Skeletal muscle cell (primary cell): ENCODE results near the gene DIDO1.
A peak's percentile ranks its signal among the peaks of the same experiment; 100 is the strongest.

Source experiments
- DNase-seq: peaks from one replicate; pipeline ENCODE4 v3.0.0-alpha.2; 2010; ENCODE audit warnings: low read depth
- H3K4me3 ChIP-seq: 2 replicates; pipeline ENCODE4 v1.5.1; 2011; ENCODE audit warnings: low read depth, mild to moderate bottlenecking, control low read depth, low read length, moderate library complexity

The DIDO1 gene

DNA sequence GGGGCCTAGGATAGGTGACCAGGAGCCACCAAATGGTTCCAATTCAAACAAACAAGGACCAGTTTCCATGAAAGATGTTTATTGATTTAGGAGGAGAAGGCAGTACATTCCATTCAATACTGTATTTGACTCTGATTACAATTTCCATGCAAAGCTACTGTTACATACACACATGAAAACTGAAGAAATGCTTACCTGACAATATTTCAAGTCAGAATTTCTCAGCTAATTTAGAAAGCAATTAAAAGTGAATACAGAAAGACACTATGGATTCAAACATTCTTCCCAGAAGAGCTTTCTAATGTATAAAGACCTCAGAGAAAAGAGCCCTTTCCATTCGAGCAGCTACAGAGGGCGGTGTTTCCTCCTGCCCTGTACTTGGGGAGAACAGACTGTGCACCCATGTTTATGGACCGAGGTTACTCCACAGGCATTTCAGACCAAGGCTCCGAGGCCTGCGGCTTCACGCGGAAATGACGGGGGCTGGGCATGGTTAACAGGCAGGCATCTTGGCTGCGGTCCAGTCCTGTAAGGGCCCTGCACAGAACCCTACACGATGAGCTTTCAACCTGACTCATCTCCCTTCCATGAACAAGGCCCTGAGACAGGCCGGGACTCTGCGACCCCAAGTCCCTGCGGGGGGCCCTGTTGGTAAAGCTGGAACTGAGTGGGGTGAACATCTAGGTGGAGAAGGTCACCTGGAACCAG is 39.0 kb downstream of the DIDO1 start:
- no peak overlapping the region for H3K4me3 ChIP-seq
- DNase-seq: peak; percentile 84

DNA sequence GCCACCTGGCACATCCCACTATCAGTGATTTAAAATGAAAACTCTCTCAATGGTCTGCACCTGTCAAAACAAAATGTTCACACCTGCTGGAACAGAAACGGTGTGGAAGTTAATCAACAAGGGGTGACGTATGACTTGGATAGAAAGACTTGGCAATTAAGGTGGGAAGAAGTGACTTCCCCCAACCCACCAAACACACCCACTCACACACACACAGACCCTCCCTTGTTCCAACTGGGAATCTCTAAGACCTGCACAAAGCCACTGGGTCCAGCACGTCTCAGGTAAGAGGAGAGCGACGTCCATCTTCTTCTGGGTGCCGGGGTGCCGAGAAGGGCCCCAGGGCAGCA is 39.6 kb downstream of the DIDO1 start:
- H3K4me3 ChIP-seq: no peak overlapping the region
- DNase-seq: no peak

DNA sequence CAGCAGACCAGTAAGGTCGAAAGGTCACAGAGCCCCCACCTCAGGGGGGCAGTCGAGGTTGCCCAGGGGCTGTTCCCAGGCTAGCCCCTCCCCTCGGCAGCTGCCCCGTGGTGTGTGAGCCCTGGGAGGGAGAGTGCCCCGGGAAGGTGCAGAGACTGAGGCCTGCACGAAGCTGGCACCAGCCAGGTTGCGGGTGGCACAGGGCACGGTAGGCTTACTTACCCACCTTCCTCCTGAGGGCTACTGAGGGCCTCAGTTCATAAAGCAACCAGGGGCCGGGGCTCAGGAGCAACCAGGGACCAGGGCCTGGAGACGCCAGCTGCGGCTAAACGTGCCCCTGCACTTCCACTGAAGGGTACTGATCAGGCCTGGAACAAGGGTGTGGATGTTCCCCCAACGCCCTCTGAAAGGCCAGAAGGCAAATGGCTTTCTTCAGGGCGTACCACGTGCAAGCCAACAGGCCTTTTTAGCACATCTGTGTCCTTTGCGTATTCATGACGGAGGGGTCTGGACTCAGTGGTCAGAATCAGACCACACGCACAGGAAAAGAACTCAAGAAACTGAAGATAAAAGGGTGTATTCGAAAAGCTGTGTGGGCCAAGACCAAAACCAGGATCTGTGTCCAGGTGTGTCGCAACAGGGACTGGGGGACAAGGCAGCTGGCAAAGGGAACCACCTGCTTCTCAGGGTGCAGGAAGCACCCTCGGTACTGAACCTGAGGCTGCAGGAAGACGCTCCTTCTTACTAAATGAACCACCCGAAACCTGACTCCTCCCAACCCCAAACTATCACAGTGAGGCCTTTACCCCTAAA is 40.2 kb downstream of the DIDO1 start:
- no peak overlapping the region for H3K4me3 ChIP-seq
- no peak for DNase-seq

DNA sequence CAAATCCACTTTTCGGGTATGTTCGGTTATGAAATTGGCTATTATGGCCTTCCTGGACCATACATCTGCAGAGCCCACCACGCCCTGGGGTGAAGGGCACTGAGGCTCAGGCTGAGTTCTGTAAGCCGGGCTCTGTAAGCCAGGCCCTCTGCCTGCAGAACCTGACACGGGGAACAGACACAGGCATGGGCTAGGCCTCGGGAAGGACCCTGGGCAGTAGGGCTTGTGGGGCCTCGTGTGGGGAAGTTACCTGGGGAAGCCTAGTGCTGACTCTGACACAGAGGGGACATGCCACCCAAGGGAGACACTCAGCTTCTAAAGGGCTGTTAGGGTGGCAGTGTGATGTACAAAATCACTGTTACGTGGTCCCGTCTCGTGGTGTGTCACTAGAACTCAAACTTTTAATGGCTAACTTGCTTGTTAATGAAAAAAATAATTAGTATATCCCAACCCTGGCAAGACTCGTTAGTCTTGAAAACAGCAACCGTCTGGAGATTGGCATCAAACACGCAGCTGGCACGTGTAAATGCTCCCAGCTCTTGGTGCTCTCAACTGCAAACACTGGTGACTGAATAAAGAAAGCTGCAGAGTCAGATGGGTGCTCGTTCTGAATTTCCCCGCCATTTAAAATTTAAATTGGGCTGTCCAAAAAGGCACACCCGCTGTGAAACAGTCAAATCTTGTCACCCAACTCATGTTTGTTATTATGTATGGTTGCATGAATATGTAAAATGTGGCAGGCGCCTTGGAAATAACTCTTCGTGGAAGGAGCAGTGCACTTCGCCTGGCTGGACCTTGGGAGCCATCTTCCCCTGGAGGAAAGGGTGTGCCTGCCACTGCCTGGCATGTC is 41.0 kb downstream of the DIDO1 start:
- no peak for DNase-seq

DNA sequence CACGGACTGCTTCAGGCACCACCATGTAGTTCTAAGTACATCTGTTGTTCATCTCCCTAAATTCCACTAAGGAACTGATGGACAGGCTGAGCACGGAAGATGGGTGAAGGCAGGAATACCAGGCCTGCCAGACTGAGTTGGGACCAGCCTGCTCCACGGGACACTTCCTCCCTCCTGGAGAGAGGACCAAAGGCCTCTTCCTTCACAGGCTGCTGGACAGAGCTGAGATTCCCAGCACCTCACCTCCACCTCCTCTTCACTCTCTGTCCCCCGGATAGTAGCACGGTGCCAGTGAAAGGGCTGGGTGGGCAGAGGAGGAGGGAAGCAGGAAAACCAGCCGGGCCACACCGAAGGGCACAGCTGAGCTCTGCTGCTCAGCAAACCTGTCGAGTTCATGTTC is 41.7 kb downstream of the DIDO1 start:
- no peak overlapping the region for H3K4me3 ChIP-seq
- no peak for DNase-seq

More for the DNA sequence above, 41.0 kb downstream of the DIDO1 start:
- H3K4me3 ChIP-seq: no peak overlapping the region

DNA sequence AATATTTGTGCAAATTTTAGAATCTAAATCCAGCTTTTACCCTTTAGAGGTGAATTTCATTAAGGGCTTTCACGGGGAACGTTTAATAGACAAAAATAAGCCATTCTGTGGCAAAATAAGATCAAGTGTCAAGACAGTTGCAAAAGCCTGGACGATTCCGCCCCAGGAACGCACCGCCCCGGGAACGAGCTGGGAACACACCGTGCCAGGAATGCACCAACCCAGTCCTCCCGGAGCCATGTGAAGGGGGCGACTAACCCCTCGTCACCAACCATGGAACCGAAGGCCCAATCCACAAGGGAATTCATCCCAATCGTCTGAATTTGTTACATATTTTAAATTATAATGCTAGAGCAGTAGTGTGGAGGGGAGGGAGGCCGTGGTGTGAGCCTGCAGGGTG is 43.9 kb downstream of the DIDO1 start:
- no peak for DNase-seq
- no peak overlapping the region for H3K4me3 ChIP-seq

DNA sequence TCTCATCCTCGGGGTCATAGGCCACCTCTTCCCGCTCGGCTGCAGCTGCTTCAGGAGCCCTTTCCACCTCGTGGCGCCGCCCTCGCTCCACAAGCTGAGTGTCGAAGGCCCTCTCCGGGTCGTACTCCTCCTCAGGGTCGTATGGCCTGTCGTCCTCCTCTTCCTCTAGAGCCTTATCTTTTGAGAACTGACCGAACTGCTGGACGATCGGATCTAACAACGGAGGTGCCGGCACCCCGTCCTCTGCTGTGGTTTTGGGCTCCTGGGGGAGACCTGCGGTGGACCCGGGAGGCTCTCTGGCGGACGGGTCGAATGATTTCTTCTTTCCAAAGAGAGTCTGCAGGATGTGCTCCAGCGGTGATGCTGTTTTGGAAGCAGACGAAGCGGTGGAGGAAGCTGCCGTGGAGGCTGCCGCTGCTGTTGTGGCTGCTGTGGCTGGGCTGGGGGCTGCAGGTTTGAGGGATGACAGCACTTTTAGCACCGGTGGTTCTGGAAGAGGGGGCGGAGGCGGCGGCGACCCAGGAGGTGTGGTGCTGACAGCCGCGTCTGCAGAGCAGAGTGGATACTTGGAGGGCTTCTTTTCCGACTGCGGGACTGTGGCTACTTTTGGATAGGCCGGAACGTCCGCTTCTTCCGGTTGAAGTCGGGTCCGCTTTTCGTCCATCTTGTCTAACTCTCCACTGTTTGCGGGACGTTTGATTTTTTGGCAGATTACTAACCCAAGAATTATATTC is 44.5 kb downstream of the DIDO1 start:
- no peak overlapping the region for H3K4me3 ChIP-seq
- no peak for DNase-seq

DNA sequence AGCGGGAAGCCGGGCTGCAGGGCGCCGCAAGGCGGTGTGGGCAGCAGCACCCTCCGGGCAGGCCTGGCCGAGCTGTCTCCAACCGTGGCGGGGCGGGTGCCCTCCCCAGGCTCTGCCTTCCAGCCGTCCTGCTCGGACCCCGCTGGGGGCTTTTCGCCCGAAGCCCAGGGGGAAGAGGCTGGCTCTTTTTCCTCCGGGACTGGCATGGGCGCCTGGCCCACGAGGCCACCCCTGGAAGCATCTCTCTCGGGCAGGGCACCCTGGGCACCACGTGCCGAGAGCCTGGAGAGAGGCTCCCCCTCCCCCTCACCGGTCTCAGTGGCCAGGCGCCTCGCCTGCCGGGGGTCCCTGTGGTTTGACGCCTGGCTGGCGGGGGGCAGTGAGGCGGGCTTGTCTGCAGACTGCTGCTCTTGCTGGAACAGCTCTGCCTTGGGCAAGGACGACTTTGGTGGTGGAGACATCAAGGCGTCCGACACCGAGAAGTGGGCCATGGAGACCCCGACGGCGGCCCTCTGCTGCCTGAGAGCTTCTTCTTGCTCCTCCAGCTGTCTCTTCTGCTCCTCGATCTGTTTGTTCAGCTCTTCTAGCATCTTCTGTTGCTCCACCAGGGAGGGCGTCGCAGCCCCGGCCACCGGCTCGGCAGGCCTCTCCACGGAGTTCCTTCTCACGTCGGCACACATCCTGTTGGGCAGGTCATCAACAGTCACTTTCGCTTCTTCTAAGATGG is 45.2 kb downstream of the DIDO1 start:
- DNase-seq: no peak
- no peak overlapping the region for H3K4me3 ChIP-seq

DNA sequence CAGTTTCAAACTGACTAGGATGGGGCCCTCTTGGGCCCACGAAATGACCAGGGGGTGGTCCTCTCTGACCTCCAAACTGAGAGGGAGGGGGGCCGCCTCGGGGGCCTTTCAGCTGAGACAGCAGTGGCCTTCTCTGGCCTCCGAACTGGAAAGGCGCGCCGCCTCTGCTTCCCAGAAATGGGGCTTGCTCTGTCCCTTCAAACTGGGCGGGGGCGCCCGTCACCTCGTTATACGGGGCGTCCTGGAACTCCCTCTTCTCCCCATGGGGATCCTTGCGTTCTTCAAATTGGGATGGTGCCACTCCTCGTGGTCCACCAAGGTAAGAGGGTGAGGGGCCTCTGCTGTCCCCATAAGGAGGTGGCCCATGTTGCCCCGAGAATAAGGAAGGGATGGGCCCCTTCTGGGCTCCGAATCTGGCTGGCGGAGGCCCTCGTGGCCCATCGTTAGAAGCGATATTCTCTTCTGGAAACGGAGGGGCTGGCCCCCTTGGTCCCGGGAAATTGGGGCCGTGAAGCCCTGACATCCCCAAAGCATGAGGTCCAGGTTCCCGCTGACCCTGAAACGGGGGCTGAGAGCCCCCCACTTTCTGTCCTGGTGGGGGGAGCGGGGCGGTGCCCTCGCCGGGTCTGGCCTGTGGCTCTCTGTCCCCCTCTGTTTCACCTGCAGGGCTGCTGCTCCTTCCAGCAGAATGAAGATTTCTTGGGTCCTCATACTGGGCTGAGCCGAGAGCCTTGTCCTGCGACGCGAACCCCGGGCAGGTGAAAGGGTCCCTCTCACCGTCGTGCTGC is 46.0 kb downstream of the DIDO1 start:
- H3K4me3 ChIP-seq: no peak overlapping the region
- DNase-seq: no peak

DNA sequence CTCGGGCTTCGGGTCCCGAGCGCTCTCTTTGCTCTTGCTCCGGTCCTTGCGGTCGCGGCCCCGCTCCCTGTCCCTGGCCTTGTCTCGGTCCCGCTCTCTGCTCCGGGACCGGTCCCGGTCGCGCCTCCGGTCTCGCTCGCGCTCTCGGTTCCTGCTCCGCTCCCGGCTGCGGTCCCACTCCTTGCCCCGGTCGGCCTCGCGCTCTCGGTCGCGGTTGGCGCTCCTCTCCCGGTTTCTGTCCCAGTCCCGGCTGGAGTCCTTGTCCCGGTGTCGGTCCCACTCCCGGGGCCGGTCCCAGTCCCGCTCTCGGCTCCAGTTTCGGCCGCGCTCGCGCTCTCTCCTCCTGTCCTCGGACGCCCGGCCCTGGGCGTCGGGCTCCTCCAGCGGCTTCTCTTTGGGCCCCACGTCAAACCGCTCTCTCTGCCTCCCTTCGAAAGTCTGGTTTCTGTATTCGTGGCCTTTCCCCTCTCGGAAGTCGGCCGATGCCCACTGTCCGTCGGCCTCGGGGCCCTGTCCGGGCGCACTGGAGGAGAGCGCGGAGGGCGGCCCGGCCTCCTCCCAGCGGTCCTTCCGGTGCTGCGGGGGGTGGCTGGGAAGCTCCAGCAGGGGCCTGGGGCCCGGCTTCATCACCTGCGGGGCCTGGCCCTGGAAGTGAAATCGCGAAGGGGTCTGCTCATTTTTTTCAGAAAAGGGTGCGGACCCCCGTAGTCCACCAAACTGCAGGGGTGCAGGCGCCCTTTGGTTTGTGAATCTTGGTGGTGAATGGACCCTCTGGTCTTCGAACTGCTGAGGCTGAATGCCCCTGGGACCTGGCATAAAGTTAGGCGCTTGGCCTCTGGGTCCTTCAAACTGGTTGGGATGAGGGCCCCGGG is 46.8 kb downstream of the DIDO1 start:
- no peak overlapping the region for H3K4me3 ChIP-seq
- DNase-seq: no peak

DNA sequence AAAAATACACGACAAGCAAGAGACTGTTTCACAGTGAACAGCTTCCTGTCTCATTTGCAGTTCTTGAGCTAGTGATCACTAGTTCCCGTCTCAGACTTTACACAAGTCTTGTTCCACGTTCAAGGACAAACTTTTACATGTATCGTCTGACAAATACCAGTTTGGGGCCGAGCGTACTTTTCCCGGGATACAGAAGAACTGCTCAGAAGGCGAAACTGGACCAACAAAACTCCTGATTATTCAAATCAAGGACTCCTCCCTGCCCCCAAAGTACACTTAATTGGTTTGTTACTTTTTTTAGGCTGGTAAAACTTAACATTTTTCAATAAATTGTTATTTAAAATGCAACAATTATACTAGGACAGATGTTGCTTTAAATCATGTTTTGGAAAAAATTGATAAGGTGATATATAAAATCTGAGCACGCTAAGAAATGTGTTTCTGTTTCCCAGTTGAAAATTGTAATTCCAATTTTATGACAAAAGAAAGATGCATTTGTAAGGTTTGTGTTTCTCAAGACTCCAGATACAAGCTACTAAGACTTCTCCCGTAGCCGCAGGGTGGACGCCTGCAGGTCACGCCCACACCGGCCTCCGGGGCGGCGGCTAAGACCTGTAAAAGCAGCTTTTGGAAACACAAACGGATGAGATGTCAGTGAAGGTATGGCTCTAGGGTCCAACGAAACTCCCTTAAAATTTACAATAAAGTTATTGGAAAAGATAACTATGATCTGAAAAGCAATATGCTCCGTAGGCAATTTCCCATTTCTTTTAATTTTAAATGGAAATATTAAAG is 47.9 kb downstream of the DIDO1 start:
- no peak for DNase-seq
- H3K4me3 ChIP-seq: no peak overlapping the region

DNA sequence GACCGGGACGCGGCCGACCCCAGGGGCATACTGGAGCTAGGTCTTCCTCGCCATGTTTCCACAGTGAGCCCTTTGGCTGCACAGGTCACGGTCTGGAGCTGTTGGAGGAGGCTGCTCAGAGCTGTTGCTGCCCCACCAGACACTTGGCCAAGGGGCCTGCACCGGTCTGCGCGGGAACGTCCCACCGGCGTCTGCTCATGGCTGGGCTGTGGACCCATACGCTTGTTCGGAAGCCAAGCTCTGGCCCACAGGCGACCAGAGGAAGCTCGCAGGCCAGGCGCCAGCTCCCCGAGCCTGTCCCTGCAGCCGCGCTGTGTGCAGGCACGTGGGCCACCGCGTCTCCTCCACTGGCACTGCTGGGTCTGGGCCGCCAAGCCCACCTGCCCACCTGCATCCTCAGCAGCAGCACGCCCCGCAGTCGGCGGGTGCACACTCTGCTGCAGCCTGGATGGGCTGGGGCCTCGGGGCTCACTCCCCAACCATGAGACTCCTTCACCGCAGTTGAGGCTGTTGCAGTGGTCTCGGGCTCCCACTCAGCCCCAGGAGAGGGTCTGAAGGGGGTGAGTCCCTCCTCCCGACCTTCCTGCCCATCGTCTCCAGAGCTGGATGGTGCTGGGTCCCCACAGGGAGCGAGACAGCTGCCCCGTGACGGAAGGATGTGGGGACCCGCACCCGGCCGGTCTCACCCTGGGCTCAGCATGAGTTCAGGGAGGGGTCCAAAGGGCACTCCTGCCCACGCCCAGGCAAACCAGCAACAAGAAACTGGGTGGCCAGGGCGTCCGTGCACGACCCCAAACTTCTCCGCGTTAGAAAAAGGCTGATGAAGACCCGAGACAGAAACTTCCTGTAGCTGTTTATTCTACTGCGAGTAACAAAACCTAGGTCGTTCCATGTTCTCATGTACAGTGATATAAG is 49.1 kb downstream of the DIDO1 start:
- H3K4me3 ChIP-seq: no peak overlapping the region
- DNase-seq: no peak

DNA sequence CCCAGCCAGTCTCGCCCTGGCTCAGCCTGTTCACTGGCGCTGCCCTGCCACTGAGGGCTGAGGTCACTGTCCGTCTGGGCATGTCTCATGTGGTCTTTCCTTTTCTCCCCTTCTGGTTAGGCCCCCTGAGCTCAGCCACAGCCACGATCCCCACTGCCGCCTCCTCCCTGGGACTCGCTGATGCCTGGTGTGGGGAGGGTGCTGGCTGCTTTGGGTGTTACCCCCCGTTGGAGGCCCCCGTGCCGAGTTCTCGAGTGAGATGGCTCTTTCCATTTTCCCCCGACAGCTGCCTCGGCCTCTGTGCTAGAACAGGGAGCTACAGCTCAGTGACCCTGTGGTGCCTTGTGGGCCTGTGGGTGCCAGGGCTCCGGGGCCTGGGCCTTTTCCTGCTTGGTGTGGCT is 49.8 kb downstream of the DIDO1 start:
- no peak overlapping the region for H3K4me3 ChIP-seq
- DNase-seq: no peak

DNA sequence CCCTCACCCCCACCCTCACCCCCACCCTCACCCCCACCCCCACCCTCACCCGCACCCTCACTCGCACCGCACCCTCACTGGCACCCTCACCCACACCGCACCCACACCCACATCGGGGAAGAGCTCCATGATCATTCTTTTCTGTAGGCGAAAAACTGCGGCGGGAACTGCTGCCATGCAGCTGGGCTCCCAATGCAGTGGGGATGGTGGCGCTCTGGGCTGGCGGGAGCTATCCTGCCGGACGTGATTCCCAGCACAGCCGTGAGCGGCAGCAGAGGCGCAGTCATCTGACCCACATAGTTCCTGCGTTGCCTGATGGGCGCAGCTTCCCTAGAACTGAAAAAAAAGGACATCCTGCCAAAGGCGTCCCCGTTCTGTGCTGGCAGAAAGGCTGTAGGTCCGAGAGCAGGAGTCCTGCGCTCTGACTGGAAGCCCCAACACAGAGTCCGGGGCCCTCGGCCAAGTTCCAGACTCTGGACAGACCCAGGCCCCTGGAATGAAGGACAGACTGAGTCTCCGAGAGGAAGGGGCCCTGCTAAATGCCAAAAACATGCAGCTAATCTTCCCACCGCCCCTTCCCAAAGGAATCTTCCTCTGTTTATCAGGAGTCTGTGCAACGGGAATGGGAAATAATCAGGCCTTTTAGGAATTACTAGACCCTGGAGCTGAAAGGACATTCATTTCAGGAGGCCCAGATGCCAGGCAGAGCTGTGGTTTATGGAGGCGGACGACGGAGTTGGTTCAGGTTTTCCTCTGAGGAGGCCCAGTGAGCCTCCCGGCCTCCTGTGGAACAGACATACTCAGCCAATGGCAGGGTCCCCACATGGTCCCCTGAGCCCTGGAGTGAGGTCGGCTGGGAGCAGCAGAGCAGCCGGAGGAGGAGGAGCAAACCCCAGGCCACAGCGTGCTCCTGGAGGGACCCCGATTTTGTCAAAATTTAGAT is 50.6 kb downstream of the DIDO1 start:
- no peak for DNase-seq

DNA sequence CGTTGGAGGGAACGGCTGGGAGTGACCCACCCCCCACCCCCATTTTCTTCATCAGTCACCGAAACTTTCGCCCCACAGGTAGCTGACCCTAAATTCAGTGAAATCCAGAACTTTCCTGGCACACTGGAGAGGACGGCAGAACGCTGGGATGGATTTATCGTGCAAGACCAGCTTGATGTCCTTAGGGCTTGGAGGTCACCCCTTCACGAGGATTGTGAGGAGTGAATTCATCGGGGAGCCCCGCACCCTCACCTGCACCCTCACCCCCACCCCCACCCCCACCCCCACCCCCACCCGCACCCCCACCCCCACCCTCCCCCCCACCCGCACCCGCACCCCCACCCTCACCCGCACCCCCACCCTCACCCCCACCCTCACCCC is 51.4 kb downstream of the DIDO1 start:
- H3K4me3 ChIP-seq: no peak overlapping the region
- no peak for DNase-seq

More for the DNA sequence above, 50.6 kb downstream of the DIDO1 start:
- H3K4me3 ChIP-seq: no peak overlapping the region
